SU-DHL-6 (cell line): ENCODE results near the gene FCGR2B.
A peak's percentile ranks its signal among the peaks of the same experiment; 100 is the strongest.

Experiments used
- H2AFZ ChIP-seq: fragments of 200-600 bp; sonication (generic); 2 replicates; pipeline ENCODE4 v1.6.1; 2014; ENCODE audit warnings: low read depth, mild to moderate bottlenecking, moderate library complexity, mixed read lengths, antibody characterized with exemption, low read length; ENCODE audit not compliant: severe bottlenecking
- H3F3A ChIP-seq: fragments of 200-600 bp; shearing (Covaris generic); 2 replicates; pipeline ENCODE4 v1.6.0; 2016; ENCODE audit warnings: antibody characterized with exemption, mild to moderate bottlenecking; ENCODE audit not compliant: insufficient read depth
- H3K27ac ChIP-seq: fragments of 200-600 bp; sonication (generic); 2 replicates; pipeline ENCODE4 v1.5.1; 2016; ENCODE audit warnings: low read depth, mild to moderate bottlenecking, low read length, moderate library complexity, mixed read lengths
- H3K27me3 ChIP-seq: fragments of 200-600 bp; sonication (generic), shearing (Covaris generic); 2 replicates; pipeline ENCODE4 v1.6.0; 2014; ENCODE audit warnings: mild to moderate bottlenecking, low read length
- H3K36me3 ChIP-seq: fragments of 200-600 bp; sonication (generic); 2 replicates; pipeline ENCODE4 v1.6.1; 2014; ENCODE audit warnings: mild to moderate bottlenecking, low read length, mixed read lengths
- H3K4me2 ChIP-seq: fragments of 300-600, 200-600 bp; shearing (Covaris generic), sonication (generic); 2 replicates; pipeline ENCODE4 v1.6.0; 2014; ENCODE audit warnings: low read length, low read depth, mild to moderate bottlenecking; ENCODE audit not compliant: poor library complexity, severe bottlenecking
- H3K4me3 ChIP-seq: fragments of 200-600 bp; sonication (generic); 2 replicates; pipeline ENCODE4 v1.5.1; 2014; ENCODE audit warnings: antibody characterized with exemption, low read length, mild to moderate bottlenecking, mixed read lengths; ENCODE audit not compliant: insufficient read depth, poor library complexity, severe bottlenecking
- H3K79me2 ChIP-seq: fragments of 200-600 bp; sonication (generic); 2 replicates; pipeline ENCODE4 v1.6.1; 2014; ENCODE audit warnings: mild to moderate bottlenecking, low read length, moderate library complexity; ENCODE audit not compliant: insufficient read depth
- H3K9ac ChIP-seq: fragments of 200-600 bp; sonication (generic); 2 replicates; pipeline ENCODE4 v1.7.0; 2014; ENCODE audit warnings: mild to moderate bottlenecking, low read length
- H3K9me2 ChIP-seq: fragments of 200-600 bp; sonication (generic); replicated peaks from 2 replicates; pipeline ENCODE4 v1.6.1; 2014; ENCODE audit warnings: low read length; ENCODE audit not compliant: insufficient read depth
- H3K9me3 ChIP-seq: fragments of 200-600 bp; sonication (generic); 2 replicates; pipeline ENCODE4 v1.6.1; 2014; ENCODE audit warnings: low read length, mixed read lengths; ENCODE audit not compliant: insufficient read depth
- H4K20me1 ChIP-seq: fragments of 200-600 bp; sonication (generic); 2 replicates; pipeline ENCODE4 v1.6.1; 2014; ENCODE audit warnings: low read depth, mild to moderate bottlenecking, antibody characterized with exemption, low read length, moderate library complexity, mixed read lengths
- EZH2phosphoT487 ChIP-seq: fragments of 200-600 bp; sonication (generic), shearing (Covaris generic); conservative IDR thresholded peaks from 2 replicates; pipeline ENCODE4 v1.6.1; 2018; ENCODE audit warnings: mild to moderate bottlenecking, antibody characterized with exemption, low read length, moderate library complexity, mixed read lengths
- TF ChIP-seq, protein P1 (sequence below): fragments of 200-600 bp; sonication (generic); IDR thresholded peaks from one replicate; pipeline ENCODE4 v1.5.1; 2017; ENCODE audit warnings: antibody characterized with exemption, mild to moderate bottlenecking, low read length, moderate library complexity; ENCODE audit not compliant: insufficient read depth, poor library complexity, severe bottlenecking

Gene FCGR2B

DNA sequence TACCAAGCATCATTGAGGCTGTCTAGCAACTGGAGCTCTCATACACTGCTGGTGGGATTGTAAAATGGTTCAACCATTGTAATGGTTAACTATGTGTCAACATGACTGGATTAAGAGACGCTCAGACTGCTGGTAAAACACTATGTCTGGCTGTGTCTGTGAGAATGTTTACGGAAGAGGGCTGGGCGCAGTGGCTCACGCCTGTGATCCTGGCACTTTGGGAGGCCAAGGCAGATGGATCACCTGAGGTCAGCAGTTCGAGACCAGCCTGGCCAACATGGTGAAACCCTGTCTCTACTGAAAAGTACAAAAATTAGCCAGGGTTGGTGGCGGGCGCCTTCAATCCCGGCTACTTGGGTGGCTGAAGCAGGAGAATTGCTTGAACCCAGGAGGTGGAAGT is 39.3 kb downstream of the FCGR2B start:
- no peaks in the 10 kb centered on the region for H3K27me3 ChIP-seq
- no peak overlapping the region for H3K4me3 ChIP-seq
- no peak overlapping the region for H3K27ac ChIP-seq

DNA sequence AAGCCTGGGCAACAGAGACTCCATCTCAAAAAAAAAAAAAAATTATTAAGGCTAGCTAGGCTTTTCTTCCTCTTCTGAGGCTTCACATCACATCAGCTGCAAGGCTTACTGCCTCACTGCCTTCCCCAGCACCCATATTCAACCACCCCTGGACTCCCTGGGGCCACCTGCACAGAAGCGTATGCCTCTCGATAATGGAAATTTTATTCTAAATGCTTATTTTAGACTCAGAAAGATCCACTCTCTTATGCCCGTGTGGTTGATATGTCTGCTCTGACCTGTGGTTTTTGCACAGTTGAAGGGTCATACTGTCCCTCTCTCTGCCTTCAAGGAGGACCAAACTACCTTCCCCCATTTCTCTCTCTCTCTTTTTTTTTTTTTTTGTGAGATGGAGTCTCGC is 42.6 kb downstream of the FCGR2B start:
- H3K27ac ChIP-seq, result peak overlapping the region; percentile 98
- no peaks in the 10 kb centered on the region for H3K9me3 ChIP-seq
- H3K4me2 ChIP-seq, result peak overlapping the region; percentile 91
- peaks cover 52% of the 10 kb centered on the region for H3F3A ChIP-seq
- 0 out of 2 replicates have a peak, but pooled peaks cover 5% of the 10 kb centered on the region for H4K20me1 ChIP-seq
- peak overlapping the region; percentile 75 for H3K9ac ChIP-seq
- peaks cover 35% of the 10 kb centered on the region for H3K79me2 ChIP-seq
- no peak overlapping the region for H3K4me3 ChIP-seq
- TF ChIP-seq EZH2phosphoT487, result no peak
- TF ChIP-seq, protein P1, sequence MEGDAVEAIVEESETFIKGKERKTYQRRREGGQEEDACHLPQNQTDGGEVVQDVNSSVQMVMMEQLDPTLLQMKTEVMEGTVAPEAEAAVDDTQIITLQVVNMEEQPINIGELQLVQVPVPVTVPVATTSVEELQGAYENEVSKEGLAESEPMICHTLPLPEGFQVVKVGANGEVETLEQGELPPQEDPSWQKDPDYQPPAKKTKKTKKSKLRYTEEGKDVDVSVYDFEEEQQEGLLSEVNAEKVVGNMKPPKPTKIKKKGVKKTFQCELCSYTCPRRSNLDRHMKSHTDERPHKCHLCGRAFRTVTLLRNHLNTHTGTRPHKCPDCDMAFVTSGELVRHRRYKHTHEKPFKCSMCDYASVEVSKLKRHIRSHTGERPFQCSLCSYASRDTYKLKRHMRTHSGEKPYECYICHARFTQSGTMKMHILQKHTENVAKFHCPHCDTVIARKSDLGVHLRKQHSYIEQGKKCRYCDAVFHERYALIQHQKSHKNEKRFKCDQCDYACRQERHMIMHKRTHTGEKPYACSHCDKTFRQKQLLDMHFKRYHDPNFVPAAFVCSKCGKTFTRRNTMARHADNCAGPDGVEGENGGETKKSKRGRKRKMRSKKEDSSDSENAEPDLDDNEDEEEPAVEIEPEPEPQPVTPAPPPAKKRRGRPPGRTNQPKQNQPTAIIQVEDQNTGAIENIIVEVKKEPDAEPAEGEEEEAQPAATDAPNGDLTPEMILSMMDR, result no peak
- H3K27me3 ChIP-seq, result no peaks in the 10 kb centered on the region
- peak overlapping the region; percentile 9 for H2AFZ ChIP-seq
- H3K36me3 ChIP-seq, result peaks cover 4% of the 10 kb centered on the region
- no peaks in the 10 kb centered on the region for H3K9me2 ChIP-seq

More for the DNA sequence above, 39.3 kb downstream of the FCGR2B start:
- Histone ChIP-seq H3K4me2 (no peak overlapping the region), H3K9ac (no peak overlapping the region), H3K9me3 (no peaks in the 10 kb centered on the region), H3F3A (peaks cover 32% of the 10 kb centered on the region), H3K79me2 (peaks cover 2% of the 10 kb centered on the region), H2AFZ (no peak overlapping the region), H3K9me2 (no peaks in the 10 kb centered on the region), H4K20me1 (no peaks in the 10 kb centered on the region), H3K36me3 (no peaks in the 10 kb centered on the region)
- TF ChIP-seq, protein P1, result no peak

DNA sequence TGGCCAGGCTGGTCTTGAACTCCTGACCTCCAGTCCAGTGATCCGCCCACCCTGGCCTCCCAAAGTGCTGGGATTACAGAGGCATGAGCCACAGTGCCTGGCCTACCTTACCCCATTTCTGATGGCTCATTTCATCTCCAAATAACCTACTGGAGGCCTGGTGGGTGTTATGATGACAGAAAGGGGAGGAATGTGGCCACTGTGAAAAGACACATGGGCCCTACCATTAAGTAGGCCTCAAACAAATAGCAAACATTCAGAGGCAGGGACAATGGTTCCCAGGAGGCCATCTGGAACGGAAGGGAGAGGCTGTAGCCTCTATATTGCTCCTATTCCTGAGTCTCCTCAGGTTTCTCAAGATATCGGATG is 43.2 kb downstream of the FCGR2B start:
- H3K4me2 ChIP-seq, result peak overlapping the region; percentile 91

More for the DNA sequence above, 43.2 kb downstream of the FCGR2B start:
- Histone ChIP-seq H3F3A (peaks cover 52% of the 10 kb centered on the region), H3K36me3 (peaks cover 10% of the 10 kb centered on the region), H3K9me2 (no peaks in the 10 kb centered on the region), H4K20me1 (0 out of 2 replicates have a peak, but pooled peaks cover 5% of the 10 kb centered on the region), H3K79me2 (peaks cover 41% of the 10 kb centered on the region), H3K27me3 (no peaks in the 10 kb centered on the region), H3K4me3 (peak overlapping the region; percentile 44), H3K9me3 (no peaks in the 10 kb centered on the region), H3K27ac (peak overlapping the region; percentile 98), H2AFZ (no peak overlapping the region), H3K9ac (peak overlapping the region; percentile 75)
- no peak for TF ChIP-seq EZH2phosphoT487
- TF ChIP-seq, protein P1, result no peak
